ENCODE results near the gene PMM1.

PMM1 gene

DNA sequence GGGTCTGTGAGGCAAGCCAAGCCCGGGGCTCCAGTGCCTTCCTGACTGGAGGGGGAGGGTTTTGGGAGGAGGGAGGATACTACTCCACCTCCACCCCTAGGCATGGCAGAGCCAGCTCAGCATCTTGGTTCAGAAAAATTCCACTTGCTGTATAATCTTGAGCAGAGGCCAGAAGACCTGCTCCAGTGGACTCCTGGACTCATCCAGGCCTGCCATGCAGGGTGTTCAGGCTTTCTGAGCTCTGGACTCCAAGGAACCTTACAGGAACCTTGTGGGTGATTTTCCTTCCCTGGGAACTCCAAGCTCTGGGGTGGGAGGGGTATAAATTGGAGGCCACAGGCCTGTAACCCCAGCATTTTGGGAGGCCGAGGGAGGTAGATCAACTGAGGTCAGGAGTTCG, 19.4 kb downstream of the PMM1 start:
- H3K27me3 ChIP-seq (ENCODE audit: insufficient read depth, poor library complexity, severe bottlenecking), result no peaks in the 10 kb centered on the region
- H3K27ac ChIP-seq (replicated peaks), result no peak overlapping the region
- no peak for DNase-seq (ENCODE audit: low read depth in 1 of 2, low spot score in 1 of 2)
- no peak for TF ChIP-seq REST (IDR thresholded peaks at IDR 0.05; ENCODE audit: insufficient replicate concordance, low read depth)
- TF ChIP-seq SPI1 (IDR thresholded peaks at IDR 0.05; ENCODE audit: borderline replicate concordance, low read depth), result no peak
- no peak overlapping the region for H3K4me3 ChIP-seq (replicated peaks; ENCODE audit: insufficient read depth, low read length)

DNA sequence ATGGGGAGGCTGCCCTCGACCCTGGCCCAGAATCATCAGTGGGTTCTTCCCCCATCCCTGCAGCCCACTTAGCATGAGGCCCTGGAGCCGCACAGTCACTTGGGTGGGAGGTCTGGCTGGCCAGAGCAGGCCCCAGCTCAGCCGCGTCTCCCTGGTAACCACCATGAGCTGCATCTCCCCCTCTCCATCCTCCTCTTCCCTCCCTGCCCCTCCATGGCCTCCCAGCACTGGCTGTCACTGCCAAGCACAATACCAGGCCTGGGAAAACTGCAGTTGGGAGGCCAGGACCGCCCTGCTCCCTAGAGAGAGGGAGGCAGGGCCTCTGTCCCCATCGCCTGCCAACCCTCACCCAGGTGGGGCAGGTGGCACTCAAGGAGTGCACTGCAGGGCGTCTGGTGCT, 20.8 kb downstream of the PMM1 start:
- TF ChIP-seq CTCF (IDR thresholded peaks at IDR 0.05; ENCODE audit: insufficient read depth, low read length), result no peak
- no peak for TF ChIP-seq GABPA (IDR thresholded peaks at IDR 0.05; ENCODE audit: low read depth)
- no peak for TF ChIP-seq REST (IDR thresholded peaks at IDR 0.05; ENCODE audit: insufficient replicate concordance, low read depth)
- TF ChIP-seq SPI1 (IDR thresholded peaks at IDR 0.05; ENCODE audit: borderline replicate concordance, low read depth), result no peak
- no peak for TF ChIP-seq POLR2AphosphoS5 (IDR thresholded peaks at IDR 0.05; ENCODE audit: low read depth)
- DNase-seq (ENCODE audit: low read depth in 1 of 2, low spot score in 1 of 2), result no peak

GRCh38 chr22:41567512-41567768, 22.2 kb downstream of the PMM1 start:
- Histone ChIP-seq H3K27me3 (ENCODE audit: insufficient read depth, poor library complexity, severe bottlenecking) (no peaks in the 10 kb centered on the region), H3K4me3 (replicated peaks; ENCODE audit: insufficient read depth, low read length) (no peak overlapping the region), H3K27ac (replicated peaks) (no peak overlapping the region)
- no peak for DNase-seq (ENCODE audit: low read depth in 1 of 2, low spot score in 1 of 2)
- no peak for TF ChIP-seq REST (IDR thresholded peaks at IDR 0.05; ENCODE audit: insufficient replicate concordance, low read depth)
- TF ChIP-seq GABPA (IDR thresholded peaks at IDR 0.05; ENCODE audit: low read depth), result no peak
- no peak for TF ChIP-seq POLR2AphosphoS5 (IDR thresholded peaks at IDR 0.05; ENCODE audit: low read depth)
- TF ChIP-seq CTCF (IDR thresholded peaks at IDR 0.05; ENCODE audit: insufficient read depth, low read length), result no peak
- TF ChIP-seq SPI1 (IDR thresholded peaks at IDR 0.05; ENCODE audit: borderline replicate concordance, low read depth), result no peak

More for the DNA sequence above, 20.8 kb downstream of the PMM1 start:
- Histone ChIP-seq H3K27me3 (ENCODE audit: insufficient read depth, poor library complexity, severe bottlenecking) (no peaks in the 10 kb centered on the region), H3K27ac (replicated peaks) (no peak overlapping the region), H3K4me3 (replicated peaks; ENCODE audit: insufficient read depth, low read length) (no peak overlapping the region)
